ENCODE results near the gene TXNDC11.

TXNDC11 gene

DNA sequence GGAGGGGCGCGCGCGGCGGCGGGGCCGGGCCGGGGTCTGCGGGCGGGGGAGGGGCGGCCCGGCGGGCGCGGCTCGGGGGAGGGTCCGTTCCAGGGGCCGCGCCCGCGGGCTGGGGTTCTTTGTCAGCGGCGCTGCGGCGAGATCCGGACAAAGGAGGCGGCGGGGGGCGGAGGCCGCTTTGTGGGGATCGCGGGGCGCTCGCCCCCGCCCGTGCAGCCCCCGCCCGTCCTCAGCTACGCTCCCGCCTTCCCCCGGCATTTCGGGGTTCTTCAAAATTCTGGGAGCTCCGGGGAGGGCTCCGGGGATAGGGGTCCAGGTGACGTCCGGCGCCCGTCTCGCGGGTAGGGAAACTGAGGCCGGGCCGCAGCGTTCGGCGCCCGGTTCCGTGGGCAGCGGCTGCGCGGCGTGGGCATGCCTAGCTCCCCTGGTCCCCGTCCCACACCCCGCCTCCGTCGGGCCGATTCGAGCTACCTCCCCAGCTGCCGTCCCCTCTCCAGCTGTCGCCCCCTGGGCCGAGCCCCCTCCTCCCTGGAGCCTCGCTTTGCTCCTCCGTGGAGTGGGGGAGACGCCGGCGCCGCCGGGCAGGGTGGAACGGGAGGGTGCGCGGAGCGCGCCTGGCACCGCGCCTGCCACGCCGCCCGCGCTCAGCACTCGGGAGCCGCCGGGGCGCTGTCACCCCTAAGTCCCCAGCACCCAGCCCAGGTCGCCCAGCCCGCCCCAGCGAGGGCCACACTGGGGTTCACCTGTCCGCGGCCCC is 73.9 kb downstream of the TXNDC11 start:
- TF ChIP-seq, protein P1, sequence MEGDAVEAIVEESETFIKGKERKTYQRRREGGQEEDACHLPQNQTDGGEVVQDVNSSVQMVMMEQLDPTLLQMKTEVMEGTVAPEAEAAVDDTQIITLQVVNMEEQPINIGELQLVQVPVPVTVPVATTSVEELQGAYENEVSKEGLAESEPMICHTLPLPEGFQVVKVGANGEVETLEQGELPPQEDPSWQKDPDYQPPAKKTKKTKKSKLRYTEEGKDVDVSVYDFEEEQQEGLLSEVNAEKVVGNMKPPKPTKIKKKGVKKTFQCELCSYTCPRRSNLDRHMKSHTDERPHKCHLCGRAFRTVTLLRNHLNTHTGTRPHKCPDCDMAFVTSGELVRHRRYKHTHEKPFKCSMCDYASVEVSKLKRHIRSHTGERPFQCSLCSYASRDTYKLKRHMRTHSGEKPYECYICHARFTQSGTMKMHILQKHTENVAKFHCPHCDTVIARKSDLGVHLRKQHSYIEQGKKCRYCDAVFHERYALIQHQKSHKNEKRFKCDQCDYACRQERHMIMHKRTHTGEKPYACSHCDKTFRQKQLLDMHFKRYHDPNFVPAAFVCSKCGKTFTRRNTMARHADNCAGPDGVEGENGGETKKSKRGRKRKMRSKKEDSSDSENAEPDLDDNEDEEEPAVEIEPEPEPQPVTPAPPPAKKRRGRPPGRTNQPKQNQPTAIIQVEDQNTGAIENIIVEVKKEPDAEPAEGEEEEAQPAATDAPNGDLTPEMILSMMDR (IDR thresholded peaks at IDR 0.05): no peak

DNA sequence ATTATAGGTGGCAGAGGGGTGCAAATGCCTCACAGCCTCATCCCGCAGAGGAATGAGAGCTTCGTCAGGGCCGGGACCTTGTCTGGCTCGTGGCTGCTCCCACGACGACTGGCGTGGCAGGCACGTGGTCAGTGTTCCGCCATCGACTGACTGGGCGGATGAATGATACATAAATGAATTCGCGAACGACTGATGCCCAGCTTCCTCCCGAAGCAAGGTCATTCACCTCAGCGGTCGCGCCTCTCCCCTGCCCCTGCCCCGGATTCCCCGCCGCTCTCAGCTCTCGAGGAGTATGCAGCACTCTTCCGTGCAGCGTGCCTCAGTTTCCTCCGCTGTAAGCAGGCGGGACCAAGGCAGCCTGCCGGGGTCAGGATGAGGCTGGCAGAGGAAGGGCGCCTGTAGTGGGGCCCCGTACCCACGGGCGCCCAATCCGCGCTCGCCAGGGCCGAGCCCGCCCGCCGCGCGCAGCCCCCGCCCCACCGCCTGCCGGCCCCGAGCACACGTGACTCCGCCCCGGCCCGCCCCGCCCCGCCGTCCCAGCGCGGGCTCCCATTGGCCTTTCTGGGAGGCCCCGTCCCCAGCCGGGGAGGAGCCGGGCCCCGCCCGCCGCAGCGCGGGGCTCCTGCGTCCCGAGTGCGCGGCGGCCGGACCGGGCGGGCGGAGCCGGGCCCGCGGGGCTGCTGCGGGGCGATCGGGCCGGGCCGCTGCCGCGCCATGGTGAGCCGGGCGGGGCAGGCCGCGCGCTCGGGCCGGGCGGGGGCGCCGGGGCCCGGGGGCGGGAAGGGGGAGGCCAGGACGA is 74.6 kb downstream of the TXNDC11 start, which contains the start of gene SNN:
TSS of gene SNN (plus strand) at position 632 of the 799 bp plus-strand sequence. CDS start 7,605 bp downstream, outside the sequence.
- TF ChIP-seq, protein P1 (IDR thresholded peaks at IDR 0.05): no peak

DNA sequence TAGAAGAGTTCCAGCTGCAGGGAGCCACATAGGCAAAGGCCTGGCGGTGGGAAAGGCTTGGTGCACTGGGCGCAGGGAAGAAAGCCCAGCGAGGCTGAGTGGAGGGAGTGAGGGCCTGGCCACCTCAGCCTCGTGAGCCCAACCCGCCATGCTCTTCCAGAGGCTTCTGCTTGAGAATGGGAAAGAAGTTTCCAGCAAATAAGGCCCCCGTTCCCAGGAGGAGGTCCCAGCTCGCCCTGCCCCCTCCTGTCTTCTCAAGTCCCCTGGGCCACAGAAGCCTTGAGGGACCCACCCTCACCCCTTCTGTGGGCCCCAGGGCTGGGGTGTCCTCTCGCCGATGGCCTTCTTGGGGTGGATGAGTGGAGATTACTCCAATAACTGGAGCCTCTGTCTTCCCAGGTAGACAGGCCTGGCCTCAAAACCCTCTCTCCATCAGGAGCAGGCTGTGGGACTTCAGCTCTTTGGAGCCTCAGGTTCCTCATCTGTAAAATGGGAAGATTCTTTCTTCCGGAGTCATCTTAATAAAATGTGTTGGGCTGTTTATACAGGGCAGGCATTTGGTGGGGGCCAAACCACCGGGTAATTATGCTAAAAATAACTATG is 75.3 kb downstream of the TXNDC11 start:
- TF ChIP-seq, protein P1 (IDR thresholded peaks at IDR 0.05): no peak

DNA sequence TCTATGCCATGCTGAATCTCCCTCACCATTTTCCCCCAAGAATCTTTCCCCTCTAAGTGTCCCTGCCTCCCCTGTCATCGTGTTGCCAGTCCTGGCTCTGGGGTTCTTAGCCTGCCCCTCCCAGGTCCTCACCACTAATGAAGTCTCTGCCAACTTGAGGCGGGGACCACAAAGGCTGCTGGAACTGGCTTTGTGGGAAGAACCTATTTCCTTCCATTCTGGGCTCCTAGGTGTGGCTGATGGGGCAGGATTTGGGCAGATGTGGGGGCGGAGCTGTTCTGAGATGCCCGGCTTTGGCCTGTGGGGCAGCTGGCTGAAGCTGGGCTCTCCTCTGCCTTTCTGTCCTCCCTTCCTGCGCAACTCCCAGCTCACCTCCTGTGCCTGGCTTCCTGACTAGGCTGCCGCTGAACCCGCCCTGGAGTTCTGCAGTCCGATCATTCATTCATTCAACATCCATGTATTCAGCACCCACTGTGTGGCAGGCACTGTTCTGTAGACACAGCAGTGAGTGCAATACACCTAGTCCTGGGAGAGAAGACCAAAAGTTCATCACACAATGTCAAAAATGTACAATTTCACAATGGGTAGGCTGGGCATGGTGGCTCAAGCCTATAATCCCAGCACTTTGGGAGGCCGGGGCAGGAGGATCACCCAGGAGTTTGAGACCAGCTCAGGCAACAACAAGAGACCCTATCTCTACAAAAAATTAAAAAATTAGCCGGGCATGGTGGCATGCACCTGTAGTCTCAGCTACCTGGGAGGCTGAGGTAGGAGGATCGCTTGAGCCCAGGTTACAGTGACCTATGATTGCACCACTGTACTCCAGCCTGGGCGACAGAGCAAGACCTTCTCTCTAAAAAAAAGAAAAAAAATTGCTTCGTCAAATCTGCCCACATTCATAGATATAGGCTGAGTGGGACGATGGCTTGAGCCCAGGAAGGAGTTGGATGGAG is 76.3 kb downstream of the TXNDC11 start:
- TF ChIP-seq, protein P1 (IDR thresholded peaks at IDR 0.05): no peak

DNA sequence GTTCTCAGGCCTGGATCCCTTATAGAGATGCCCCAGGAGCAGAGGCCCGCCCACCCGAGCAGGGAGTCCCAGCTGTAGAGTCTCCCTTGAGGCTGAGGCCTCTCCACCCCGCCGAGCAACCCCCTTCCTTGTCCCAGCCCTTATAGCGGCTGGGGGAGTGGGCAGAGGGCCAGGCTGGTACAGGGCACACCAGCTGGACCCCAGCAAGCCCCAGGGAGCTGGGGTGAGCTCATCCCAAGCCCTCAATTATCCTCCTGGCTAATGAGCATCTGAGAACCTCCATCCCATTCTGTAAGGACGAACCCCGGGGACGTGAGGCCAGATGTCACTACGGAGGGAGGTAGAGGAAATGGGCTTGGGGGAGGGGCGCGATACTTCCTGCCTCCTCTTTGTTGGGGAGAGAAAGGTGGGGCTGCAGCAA is 77.6 kb downstream of the TXNDC11 start:
- TF ChIP-seq, protein P1 (IDR thresholded peaks at IDR 0.05): no peak

DNA sequence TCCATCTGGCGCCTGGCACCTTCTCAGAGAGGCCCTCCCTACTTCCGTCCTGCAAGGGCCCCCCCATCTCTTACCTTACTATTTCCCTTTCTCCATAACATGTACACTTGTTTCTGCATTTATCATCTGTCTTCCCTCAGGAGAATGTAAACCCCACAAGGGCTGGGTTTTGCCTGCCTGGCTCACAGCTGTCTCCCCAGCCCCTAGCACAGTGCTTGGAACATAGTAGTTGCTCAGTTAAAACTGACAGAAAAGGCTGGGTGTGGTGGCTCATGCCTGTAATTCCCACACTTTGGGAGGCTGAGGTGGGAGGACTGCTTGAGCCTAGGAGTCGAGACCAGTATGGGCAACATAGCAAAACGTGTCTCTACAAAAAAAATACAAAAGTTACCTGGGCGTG is 80.1 kb downstream of the TXNDC11 start:
- TF ChIP-seq, protein P1 (IDR thresholded peaks at IDR 0.05): no peak

All from LNCAP (cell line).